HepG2 (cell line): Measurements from ENCODE around the gene TTLL13. TPM values are rescaled to one million over a fixed set of nuclear protein-coding genes. Genes with fewer than 3 reads are reported as not detected.

Source experiments
- ATAC-seq: fragments of 200-7000 bp; cut with Tn5 transposase; 3 replicates; pipeline ENCODE4 v1.9.1; 2020; ENCODE audit warnings: mild to moderate bottlenecking, moderate library complexity
- BruUV-seq: library from RNA; stranded (reverse); fragments of 400-500 nt; replicated peaks from 2 replicates; lab custom pipeline; 2021; lab: Mats Ljungman, UMichigan
- CTCF ChIA-PET: fragments of 300-600 bp; formaldehyde crosslinking; extraction: SDS; loops from one replicate; lab custom pipeline; 2021; ENCODE audit warnings: low total read pairs, inconsistent platforms, low intra/inter-chr PET ratio; lab: Yijun Ruan, JAX
- POLR2A ChIA-PET: fragments of 350-600 bp; sonication (Branson Sonifier 250); formaldehyde crosslinking; loops from one replicate; lab custom pipeline; 2020; ENCODE audit warnings: antibody characterized with exemption, inconsistent platforms; lab: Yijun Ruan, JAX
- DNase-seq: peaks from one replicate; pipeline ENCODE4 v3.0.0-alpha.2; 2015; ENCODE audit warnings: low spot score
- FAIRE-seq: peaks from 3 replicates; lab custom pipeline; 2011; peaks lifted over from hg19 to GRCh38; lab: Jason Lieb, UNC
- H2AFZ ChIP-seq: one replicate; pipeline ENCODE4 v1.6.1; 2011; ENCODE audit warnings: low read length, inconsistent platforms
- H3K27ac ChIP-seq: fragments of 300-600 bp; 3 replicates; pipeline ENCODE4 v1.8.0; 2011; ENCODE audit warnings: mixed run types, mild to moderate bottlenecking, mixed read lengths, low read length, inconsistent platforms; ENCODE audit not compliant: insufficient read depth; ENCODE audit errors: extremely low read length
- H3K27me3 ChIP-seq, 2 experiments: fragments of 200-600 bp in 1 of 2; 2 replicates in 1 of 2; 3 replicates in 1 of 2; pipeline versions ENCODE4 v1.6.0 to v1.8.0; 2011; ENCODE audit warnings: low read length in 2 of 2, mild to moderate bottlenecking in 2 of 2, moderate library complexity in 2 of 2, inconsistent platforms in 1 of 2; ENCODE audit not compliant: insufficient read depth in 2 of 2, control insufficient read depth in 1 of 2
- H3K36me3 ChIP-seq, 2 experiments: fragments of 200-600 bp in 1 of 2; replicated peaks in 1 of 2; 2 replicates in 1 of 2; 3 replicates in 1 of 2; pipeline versions ENCODE4 v1.5.1 to v1.8.0; 2011; ENCODE audit warnings: low read length in 2 of 2, inconsistent platforms in 1 of 2; ENCODE audit not compliant: insufficient read depth in 2 of 2, control insufficient read depth in 1 of 2
- H3K4me1 ChIP-seq: 2 replicates; pipeline ENCODE4 v1.5.1; 2012; ENCODE audit warnings: low read length, inconsistent platforms; ENCODE audit not compliant: insufficient read depth
- H3K4me2 ChIP-seq: 2 replicates; pipeline ENCODE4 v1.6.0; 2011; ENCODE audit warnings: low read depth, low read length, inconsistent platforms
- H3K4me3 ChIP-seq, 3 experiments: fragments of 200-600 bp in 1 of 3; sonication (generic), shearing (Covaris generic) in 1 of 3; replicated peaks in 1 of 3; 2 replicates each; pipeline ENCODE4 v1.5.1; 2011 to 2016; ENCODE audit warnings: low read length in 3 of 3, inconsistent platforms in 2 of 3, low read depth in 2 of 3, mild to moderate bottlenecking in 2 of 3, control low read depth in 1 of 3, mixed read lengths in 1 of 3; ENCODE audit not compliant: insufficient read depth in 1 of 3
- H3K79me2 ChIP-seq: one replicate; pipeline ENCODE4 v1.6.1; 2011; ENCODE audit warnings: low read length, inconsistent platforms; ENCODE audit not compliant: insufficient read depth
- H3K9ac ChIP-seq: 2 replicates; pipeline ENCODE4 v1.6.0; 2011; ENCODE audit warnings: mild to moderate bottlenecking, low read depth, low read length, inconsistent platforms; ENCODE audit not compliant: insufficient read depth
- H3K9me3 ChIP-seq: 2 replicates; pipeline ENCODE4 v1.5.1; 2012; ENCODE audit warnings: mild to moderate bottlenecking, low read length
- H4K20me1 ChIP-seq: 2 replicates; pipeline ENCODE4 v1.6.0; 2011; ENCODE audit warnings: inconsistent platforms, mild to moderate bottlenecking, low read length, moderate library complexity; ENCODE audit not compliant: insufficient read depth
- ATF7-NPFF ChIP-seq: sonication (generic); formaldehyde crosslinking; IDR thresholded peaks from 2 replicates; pipeline ENCODE4 v1.8.1; 2023; ENCODE audit warnings: mild to moderate bottlenecking, low read depth, missing genetic modification reagents, moderate library complexity
- DR1 ChIP-seq: sonication (generic); formaldehyde crosslinking; IDR thresholded peaks from 2 replicates; pipeline ENCODE4 v1.8.0; 2021; ENCODE audit warnings: mild to moderate bottlenecking, missing genetic modification reagents, inconsistent platforms
- ELF1 ChIP-seq: sonication (generic); formaldehyde crosslinking; IDR thresholded peaks from 2 replicates; pipeline ENCODE4 v1.4.0; 2020; ENCODE audit warnings: missing genetic modification reagents
- HNRNPUL1 ChIP-seq: fragments of 200-400 bp; formaldehyde crosslinking; IDR thresholded peaks from 2 replicates; pipeline ENCODE4 v1.6.1; 2017; ENCODE audit warnings: low read depth, mild to moderate bottlenecking, low read length, moderate library complexity
- ISL2 ChIP-seq: sonication (generic); formaldehyde crosslinking; IDR thresholded peaks from 2 replicates; pipeline ENCODE4 v1.5.0; 2020; ENCODE audit warnings: missing genetic modification reagents
- KLF11 ChIP-seq: IDR thresholded peaks from 2 replicates; pipeline ENCODE4 v1.6.1; 2016; ENCODE audit warnings: missing compliant biosample characterization
- NCOA2 ChIP-seq: sonication (generic); formaldehyde crosslinking; IDR thresholded peaks from 2 replicates; pipeline ENCODE4 v1.8.0; 2022; ENCODE audit warnings: inconsistent platforms
- POLR2AphosphoS5 ChIP-seq: IDR thresholded peaks from 2 replicates; pipeline ENCODE4 v1.6.1; 2012; ENCODE audit warnings: low read depth, low read length
- PTBP1 ChIP-seq: fragments of 200-400 bp; formaldehyde crosslinking; IDR thresholded peaks from 2 replicates; pipeline ENCODE4 v1.6.1; 2018; ENCODE audit warnings: low read length, low read depth; ENCODE audit not compliant: poor library complexity, severe bottlenecking
- SMARCC2 ChIP-seq: fragments of 450-650 bp; IDR thresholded peaks from 2 replicates; pipeline ENCODE4 v1.6.1; 2017; ENCODE audit warnings: antibody characterized with exemption, mild to moderate bottlenecking
- TEAD3 ChIP-seq: optimal IDR thresholded peaks from 2 replicates; pipeline ENCODE3; 2016; ENCODE audit warnings: borderline replicate concordance
- ZBTB25 ChIP-seq: IDR thresholded peaks from 2 replicates; pipeline ENCODE4 v1.6.1; 2018; ENCODE audit warnings: missing genetic modification reagents
- ZBTB26 ChIP-seq: IDR thresholded peaks from 2 replicates; pipeline ENCODE4 v1.6.1; 2016; ENCODE audit warnings: missing compliant biosample characterization, missing genetic modification reagents, borderline replicate concordance
- ZBTB39 ChIP-seq: sonication (generic); formaldehyde crosslinking; IDR thresholded peaks from 2 replicates; pipeline ENCODE4 v1.5.0; 2020; ENCODE audit warnings: missing genetic modification reagents
- ZFX ChIP-seq: sonication (generic); formaldehyde crosslinking; IDR thresholded peaks from 2 replicates; pipeline ENCODE4 v1.4.0; 2020; ENCODE audit warnings: mild to moderate bottlenecking, low read depth, missing genetic modification reagents, moderate library complexity
- ZNF251 ChIP-seq: sonication (generic); formaldehyde crosslinking; IDR thresholded peaks from 2 replicates; pipeline ENCODE4 v1.9.0; 2021; ENCODE audit warnings: mild to moderate bottlenecking, missing genetic modification reagents
- ZNF281 ChIP-seq: sonication (generic); formaldehyde crosslinking; IDR thresholded peaks from 2 replicates; pipeline ENCODE4 v1.4.0; 2020; ENCODE audit warnings: missing genetic modification reagents, borderline replicate concordance
- ZNF879 ChIP-seq: sonication (generic); formaldehyde crosslinking; IDR thresholded peaks from 2 replicates; pipeline ENCODE4 v1.8.1; 2023; ENCODE audit warnings: missing genetic modification reagents
- WGBS: methylation state at CpG from one replicate; pipeline ENCODE4 v1.1.6; 2017; ENCODE audit warnings: low lambda C conversion rate; 5-methylcytosine and 5-hydroxymethylcytosine counted together
- in situ Hi-C: cut with HindIII; loops from 2 replicates; pipeline ENCODE4 v1.10.0; 2017; ENCODE audit warnings: low pct_unique_long_range_greater_than_20kb; ENCODE audit not compliant: extremely low pct_ligation_motif_present
- intact Hi-C: fragments of 100-400 bp; cut with micrococcal nuclease; formaldehyde crosslinking; loops from one replicate; pipeline ENCODE4 v1.10.0; 2022; ENCODE audit not compliant: unreplicated experiment
- polyA plus RNA-seq, 8 experiments: library from polyadenylated mRNA; depleted of rRNA in 3 of 8; stranded (reverse) in 7 of 8; unstranded in 1 of 8; fragments of >200 nt; fragmentation: Illumina TruSeq in 4 of 8; extraction: Trizol in 4 of 8; gene quantifications; 2 replicates each; pipeline versions ENCODE4 v1.2.1 to v1.2.3, GENCODE V29; 2011 to 2016; ENCODE audit warnings: low read depth in 4 of 8, missing spikeins in 1 of 8, mixed read lengths in 1 of 8; ENCODE audit not compliant: insufficient read depth in 1 of 8
- total RNA-seq, 5 experiments: library from RNA; depleted of rRNA; stranded (reverse); fragments of >200 nt; fragmentation: Illumina TruSeq; extraction: Trizol; gene quantifications; 2 replicates each; pipeline ENCODE4 v1.2.3, GENCODE V29; 2016; ENCODE audit warnings: low read depth in 1 of 5

TTLL13 gene
- total and polyA plus RNA-seq, 2 of the 13 experiments (the other 11 are each of a cell fraction or from before 2014, with no cell fraction given) = 0.07 to 0.29 TPM

GRCh38 chr15:90223441-90224165, 25.8 kb upstream of the TTLL13 start (continued):
- TF ChIP-seq ZNF879 (CRISPR knock-in tag) (no peak), ZBTB39 (no peak), KLF11 (CRISPR knock-in tag) (no peak), ZBTB26 (CRISPR knock-in tag) (no peak), ZFX (no peak), TEAD3 (no peak), ELF1 (CRISPR knock-in tag) (no peak), PTBP1 (no peak), POLR2AphosphoS5 (no peak)

- no peak overlapping the region for H3K27ac ChIP-seq
- H3K79me2 ChIP-seq = no peaks in the 10 kb centered on the region
- in situ Hi-C loops (no loop called here), intact Hi-C loops (no loop called here)
- no peak overlapping the region for H3K4me2 ChIP-seq
- no peaks in the 10 kb centered on the region for H3K9me3 ChIP-seq
- WGBS = 98% methylated on average over 12 of the region's 17 CpGs
- ChIA-PET POLR2A (no interaction called here), CTCF (no interaction called here)
- no peak overlapping the region for H3K4me3 ChIP-seq
- no peaks in the 10 kb centered on the region for H3K4me1 ChIP-seq
- BruUV-seq = no TSS peak
- no peaks in the 10 kb centered on the region for H3K27me3 ChIP-seq
- FAIRE-seq (no peak), ATAC-seq (no peak), DNase-seq (no peak)
- H3K36me3 ChIP-seq = peaks cover 17 to 49% of the 10 kb centered on the region in 2 experiments
- no peak overlapping the region for H3K9ac ChIP-seq
- H4K20me1 ChIP-seq = no peaks in the 10 kb centered on the region
- H2AFZ ChIP-seq = no peak overlapping the region
- TF ChIP-seq ZNF251 (CRISPR knock-in tag) (no peak), HNRNPUL1 (no peak), ATF7-NPFF (CRISPR knock-in tag) (no peak), DR1 (no peak), ISL2 (no peak), ZNF281 (no peak), ZBTB25 (CRISPR knock-in tag) (no peak), NCOA2 (no peak), SMARCC2 (no peak)
Observed at GRCh38 chr15:90225047-90225446, 24.3 kb upstream of the TTLL13 start.
